GM12891 (cell line): ENCODE measurements around the gene PTDSS2.

Experiments
- POLR2A ChIP-seq: IDR thresholded peaks from 2 replicates; pipeline ENCODE4 v1.6.1; 2011; ENCODE audit warnings: low read depth, low read length, control low read depth
- POLR2AphosphoS5 ChIP-seq: IDR thresholded peaks from 2 replicates; pipeline ENCODE4 v1.6.1; 2011; ENCODE audit warnings: low read depth, low read length, control low read depth
- POU2F2 ChIP-seq: IDR thresholded peaks from 2 replicates; pipeline ENCODE4 v1.6.1; 2011; ENCODE audit warnings: low read depth, mild to moderate bottlenecking, control low read depth, low read length, moderate library complexity
- TAF1 ChIP-seq: IDR thresholded peaks from 2 replicates; pipeline ENCODE4 v1.6.1; 2011; ENCODE audit warnings: low read depth, low read length, control low read depth

DNA sequence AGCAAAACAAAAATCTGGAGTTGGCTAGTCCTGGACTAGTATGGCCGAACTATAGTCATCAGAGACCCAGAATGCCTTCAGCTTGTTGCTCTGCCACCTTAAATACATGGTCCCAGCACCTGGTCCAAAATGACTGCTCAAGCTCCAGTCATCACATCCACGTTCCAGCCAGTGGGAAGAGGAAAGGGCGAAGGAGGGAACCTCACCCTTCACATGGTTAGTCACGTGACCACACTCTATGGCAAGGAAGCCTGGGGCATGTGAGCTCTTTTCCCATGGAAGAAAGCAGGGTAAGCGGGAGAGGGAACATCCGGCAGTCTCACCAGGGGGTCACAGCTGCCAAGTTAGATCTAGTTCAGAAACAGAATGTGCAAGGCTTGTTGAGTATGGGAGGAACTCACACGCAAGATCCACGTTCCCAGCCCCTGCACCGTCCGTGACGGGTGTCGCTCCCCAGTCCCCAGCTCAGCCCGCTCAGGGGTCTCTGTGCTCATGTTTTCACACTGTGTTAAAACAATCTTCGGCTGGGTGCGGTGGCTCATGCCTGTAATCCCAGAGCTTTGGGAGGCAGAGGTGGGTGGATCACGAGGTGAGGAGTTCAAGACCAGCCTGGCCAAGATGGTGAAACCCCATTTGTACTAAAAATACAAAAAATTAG is 6.4 kb upstream of the PTDSS2 start:
- no peak for TF ChIP-seq POLR2A
- no peak for TF ChIP-seq POLR2AphosphoS5
- TF ChIP-seq TAF1: no peak
- no peak for TF ChIP-seq POU2F2
